NCI-H69 (cell line): ENCODE data around the gene MYPN.
"Not testable (repeated sequence)": the region's sequence is repeated elsewhere in the genome, so short reads cannot be mapped to it uniquely, and the experiment has no call there.

Experiments
- DNase-seq: peaks from one replicate; lab custom pipeline; 2025; lab: John Stamatoyannopoulos, UW

MYPN gene

GRCh38 chr10:68230268-68230667 lies 121.0 kb downstream of the MYPN start:
- no peak for DNase-seq

DNA sequence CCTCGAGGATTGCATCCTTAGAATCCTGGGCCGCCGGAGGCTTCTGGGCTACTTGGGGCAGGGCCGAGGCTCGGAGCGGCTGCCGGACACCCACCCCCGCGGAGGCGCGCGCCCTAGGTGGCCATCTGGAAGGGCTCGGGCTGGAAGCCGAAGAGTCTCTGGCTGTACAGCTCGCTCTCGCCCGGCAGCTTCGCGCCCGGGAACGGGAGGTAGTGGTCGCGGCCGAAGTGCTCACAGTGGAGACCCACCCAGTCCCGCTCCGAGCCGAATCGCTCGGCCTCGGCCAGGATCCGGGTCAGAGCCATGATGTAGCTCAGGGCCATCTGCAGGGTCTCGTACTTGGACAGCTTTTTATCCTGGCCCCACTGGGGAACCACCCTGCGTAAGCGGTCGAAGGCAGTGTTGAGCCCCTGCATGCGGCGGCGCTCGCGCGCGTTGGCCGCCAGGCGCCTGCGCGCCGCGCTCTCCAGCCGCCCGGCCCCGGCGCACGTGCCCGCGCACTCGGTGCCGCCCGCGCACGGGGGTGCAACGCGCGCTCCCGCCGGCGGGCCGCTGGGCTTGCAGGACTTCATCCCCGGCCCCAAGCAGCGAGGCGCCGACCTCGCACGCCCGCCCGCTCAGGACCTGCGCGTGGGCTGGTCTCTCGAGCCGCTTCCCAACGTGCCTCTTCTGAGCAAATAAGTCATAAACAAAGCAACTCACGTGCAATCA lies 122.0 kb downstream of the MYPN start:
- DNase-seq: peak; percentile 86

- peak; percentile 56 for DNase-seq
These were observed 122.5 kb downstream of the MYPN start, which contains the start of gene ATOH7 for GRCh38 chr10:68231817-68232251. Gene ATOH7 (minus strand): TSS chr10:68232113. CDS start chr10:68231677, 436 bp downstream.

GRCh38 chr10:68233046-68233445 lies 123.8 kb downstream of the MYPN start:
- DNase-seq: no peak

GRCh38 chr10:68235111-68235510 lies 125.8 kb downstream of the MYPN start:
- no peak for DNase-seq

- DNase-seq: peak; percentile 25
These were observed 126.3 kb downstream of the MYPN start for GRCh38 chr10:68235581-68235980.

DNA sequence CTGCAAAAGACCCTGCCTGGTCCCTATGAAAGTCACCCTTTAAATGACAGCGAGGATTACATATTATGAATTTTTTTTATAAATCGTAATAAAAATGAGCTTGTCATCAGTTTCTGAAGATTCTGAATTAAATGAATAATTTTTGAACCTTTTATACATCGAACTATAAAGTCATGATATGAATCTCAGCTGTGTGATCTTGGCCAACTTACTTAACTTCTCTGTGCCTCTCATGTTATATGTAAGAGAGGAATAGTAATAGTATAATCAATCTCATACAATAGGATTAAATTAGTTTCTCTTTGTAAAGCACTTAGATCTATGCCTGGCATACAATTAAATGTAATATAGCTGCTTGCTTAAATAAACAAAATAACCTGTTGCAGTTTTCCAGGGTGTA lies 127.9 kb downstream of the MYPN start:
- DNase-seq: no peak

GRCh38 chr10:68238371-68238770 lies 129.1 kb downstream of the MYPN start:
- no peak for DNase-seq

DNA sequence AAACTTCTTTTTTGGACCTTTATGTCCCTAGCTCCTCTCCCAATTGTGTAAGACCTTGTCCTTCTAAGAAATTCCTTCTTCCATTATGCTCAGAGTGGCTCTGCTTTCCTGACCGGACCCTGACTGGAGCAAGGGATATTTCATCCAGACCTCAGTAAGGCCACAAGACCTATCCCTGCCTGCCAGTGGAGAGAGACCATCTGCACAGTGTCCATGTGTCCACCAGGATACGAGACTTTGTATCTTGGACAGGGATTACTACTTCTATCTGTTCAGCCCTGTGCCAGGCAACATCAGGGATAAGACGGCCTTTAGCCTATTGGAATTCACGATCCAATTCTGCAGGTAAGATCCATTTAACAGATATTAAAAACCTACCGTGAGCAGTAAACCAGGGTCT lies 129.8 kb downstream of the MYPN start:
- DNase-seq: no peak

- DNase-seq: peak; percentile 64
These were observed 130.4 kb downstream of the MYPN start for GRCh38 chr10:68239596-68240150.

GRCh38 chr10:68242051-68242450 lies 132.8 kb downstream of the MYPN start:
- DNase-seq: no peak

DNA sequence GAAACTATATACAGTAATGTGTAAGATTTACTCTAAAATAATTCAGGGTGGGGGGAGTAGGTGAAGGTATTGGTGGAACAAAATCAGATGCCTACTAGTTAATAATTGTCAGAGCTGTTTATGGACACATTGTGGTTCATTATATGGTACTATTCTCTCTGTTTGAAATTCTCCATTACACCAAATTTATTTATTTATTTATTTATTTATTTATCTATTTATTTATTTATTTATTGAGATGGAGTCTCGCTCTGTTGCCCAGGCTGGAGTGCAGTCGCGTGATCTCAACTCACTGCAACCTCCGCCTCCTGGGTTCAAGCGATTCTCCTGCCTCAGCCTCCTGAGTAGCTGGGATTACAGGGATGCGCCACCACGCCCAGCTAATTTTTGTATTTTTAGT lies 137.1 kb downstream of the MYPN start:
- DNase-seq: not testable (repeated sequence)

- DNase-seq: peak; percentile 2
These were observed 138.6 kb downstream of the MYPN start for GRCh38 chr10:68247931-68248330.

GRCh38 chr10:68249297-68249696 lies 140.0 kb downstream of the MYPN start:
- DNase-seq: no peak

DNA sequence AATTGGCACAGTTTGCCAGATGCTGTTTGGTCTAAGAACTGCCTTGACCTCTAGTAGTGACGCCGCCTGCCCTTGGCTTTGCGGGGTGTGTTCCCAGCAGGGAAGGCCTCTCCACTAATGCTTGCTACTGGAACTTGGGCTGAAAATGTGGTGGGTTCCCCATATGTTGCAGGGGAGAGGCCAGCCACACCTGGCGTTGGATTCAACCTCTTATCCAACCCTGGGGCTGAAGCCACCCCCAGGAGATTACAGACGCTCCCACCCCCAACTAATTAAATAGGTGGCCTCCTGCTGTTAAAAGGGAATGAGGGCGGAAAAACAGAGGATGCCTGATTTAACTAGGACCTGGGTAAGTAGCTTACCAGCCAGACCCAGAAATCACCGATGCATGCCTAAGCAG lies 141.9 kb downstream of the MYPN start:
- peak; percentile 92 for DNase-seq

- DNase-seq: peak; percentile 43
These were observed 142.6 kb downstream of the MYPN start for GRCh38 chr10:68251625-68252495.

DNA sequence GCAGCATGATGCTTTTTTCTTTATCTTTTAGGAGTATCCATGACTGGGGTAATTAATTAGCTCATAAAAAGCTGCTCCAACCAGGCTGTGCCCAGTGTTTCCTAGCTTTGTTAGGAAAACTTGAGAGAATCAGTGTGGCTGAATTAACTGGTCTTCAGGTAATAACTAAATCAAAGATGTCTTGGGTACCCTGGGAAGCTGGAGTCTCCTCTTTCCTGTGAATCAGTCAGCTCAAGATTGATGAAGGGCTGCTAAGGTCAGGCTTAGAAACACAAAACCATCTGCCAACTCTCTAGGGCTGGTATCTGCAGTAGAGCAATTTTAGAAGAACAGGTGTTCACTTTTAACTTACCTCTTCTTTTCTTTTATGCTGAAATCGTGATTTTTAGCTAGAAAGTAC lies 144.1 kb downstream of the MYPN start:
- peak; percentile 79 for DNase-seq

- peak; percentile 41 for DNase-seq
These were observed 152.0 kb downstream of the MYPN start for GRCh38 chr10:68261132-68261856.
